KG1 (cell line): ENCODE data around the gene DOCK1.
"Not testable (repeated sequence)": the region's sequence is repeated elsewhere in the genome, so short reads cannot be mapped to it uniquely, and the experiment has no call there.

Experiments
- DNase-seq: peaks from one replicate; lab custom pipeline; 2025; lab: John Stamatoyannopoulos, UW

The DOCK1 gene

GRCh38 chr10:126903656-126904360 is 1.4 kb upstream of the DOCK1 start:
- DNase-seq: no peak

- no peak for DNase-seq
Measured at GRCh38 chr10:126904516-126904817, 761 bp upstream of the DOCK1 start.

DNA sequence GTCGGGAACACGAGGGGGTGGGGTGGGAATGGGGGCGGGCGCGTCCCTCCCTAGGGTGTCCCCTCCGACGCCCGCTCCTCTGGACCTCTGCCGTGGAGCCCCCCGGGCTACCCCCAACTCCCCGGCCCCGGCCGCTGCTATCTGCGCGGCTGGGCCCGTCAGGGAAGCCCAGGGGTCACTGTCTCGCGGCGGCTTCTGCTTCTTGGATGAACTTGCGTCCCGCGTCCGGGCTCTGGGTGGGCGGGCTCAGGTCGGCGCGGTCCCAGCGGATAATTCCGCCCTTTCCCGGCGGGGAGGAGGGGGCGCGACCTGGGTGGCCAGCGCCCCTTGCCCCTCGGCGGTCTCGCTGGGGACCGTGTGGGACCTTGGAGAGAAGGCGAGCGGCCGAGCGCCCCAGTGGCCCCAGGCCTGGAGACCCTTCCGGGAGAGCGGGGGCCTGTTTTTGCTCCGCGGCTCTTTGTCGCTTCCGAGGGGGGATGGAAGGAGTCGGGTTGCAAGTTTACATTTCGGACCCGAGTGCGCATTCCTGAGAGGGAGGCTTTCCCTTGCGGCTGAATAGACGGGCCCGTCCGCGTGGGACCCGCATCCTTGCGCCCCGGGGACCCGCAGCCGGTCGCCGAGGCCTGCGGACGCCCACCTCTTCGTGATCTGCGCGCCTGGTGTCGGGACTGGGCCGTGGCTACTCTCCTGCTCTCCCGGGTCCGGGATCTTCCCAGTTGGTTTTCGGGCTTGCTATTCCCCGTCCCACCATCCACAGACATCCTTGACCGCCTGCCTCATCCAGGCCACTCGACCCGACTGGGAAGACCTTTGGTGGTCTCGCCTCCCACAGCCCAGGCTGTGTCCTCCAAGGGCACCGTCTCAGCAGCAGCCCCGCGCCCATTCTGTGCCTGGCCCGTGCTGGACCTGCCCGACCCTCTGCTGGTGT is 812 bp downstream of the DOCK1 start:
- no peak for DNase-seq

DNA sequence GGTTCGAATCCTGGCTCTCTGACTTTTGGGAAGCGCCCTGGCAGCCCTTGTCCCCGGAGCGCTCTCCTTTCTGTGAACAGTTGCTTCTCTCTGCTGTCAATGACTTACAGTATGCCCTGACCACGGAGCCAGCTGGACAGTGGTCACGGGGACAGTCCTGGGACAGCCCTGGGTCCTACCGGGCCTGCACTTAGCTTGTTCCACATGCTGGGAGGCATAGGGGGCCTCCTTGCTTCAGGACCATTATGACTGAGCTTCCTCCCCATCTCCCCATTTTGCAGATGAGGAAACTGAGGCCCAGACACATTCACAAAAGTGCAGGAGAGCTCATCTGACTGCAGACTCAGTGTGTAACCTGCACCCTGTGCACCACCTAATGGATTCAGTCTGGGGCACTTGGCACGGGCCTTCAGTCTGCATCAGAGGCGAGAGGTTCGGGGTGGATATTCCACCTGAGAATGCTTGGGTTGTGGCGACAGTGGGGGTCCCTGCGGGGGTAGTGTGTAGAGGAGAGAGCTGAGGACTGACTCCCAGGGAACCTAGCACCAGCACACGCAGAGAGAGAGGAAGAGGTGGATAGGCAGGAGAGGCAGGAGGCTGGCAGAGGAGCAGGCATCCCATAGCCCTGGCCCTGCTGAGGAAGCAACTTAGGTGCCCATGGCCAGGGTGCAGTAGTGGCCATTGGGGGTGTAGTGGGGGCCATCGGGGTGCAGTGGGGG is 1.6 kb downstream of the DOCK1 start:
- DNase-seq: no peak

GRCh38 chr10:126907423-126907970 is 2.3 kb downstream of the DOCK1 start:
- no peak for DNase-seq

GRCh38 chr10:126908225-126908624 is 3.0 kb downstream of the DOCK1 start:
- DNase-seq: no peak

GRCh38 chr10:126908729-126909128 is 3.5 kb downstream of the DOCK1 start:
- no peak for DNase-seq

- no peak for DNase-seq
Measured at GRCh38 chr10:126909147-126909546, 3.9 kb downstream of the DOCK1 start.

- DNase-seq: no peak
Measured at GRCh38 chr10:126910196-126910595, 5.0 kb downstream of the DOCK1 start.

DNA sequence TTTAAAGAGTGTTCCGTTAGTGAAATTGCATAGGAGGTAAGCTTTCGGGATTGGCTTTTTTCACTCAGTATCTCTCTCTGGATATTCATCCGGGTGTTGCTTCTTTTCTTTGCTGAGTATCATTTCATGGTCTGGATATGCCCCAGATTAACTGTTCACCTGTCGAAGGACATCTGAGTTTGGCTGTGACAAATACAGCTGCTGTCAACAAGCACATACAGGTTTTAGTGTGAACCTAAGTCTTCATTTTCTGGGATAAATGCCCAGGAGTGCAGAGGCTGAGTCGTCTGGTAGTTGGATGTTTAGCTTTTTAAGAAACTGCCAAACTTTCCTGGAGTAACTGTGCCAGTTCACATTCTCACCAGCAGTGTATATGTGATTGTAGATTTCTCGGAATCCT is 5.6 kb downstream of the DOCK1 start:
- no peak for DNase-seq

DNA sequence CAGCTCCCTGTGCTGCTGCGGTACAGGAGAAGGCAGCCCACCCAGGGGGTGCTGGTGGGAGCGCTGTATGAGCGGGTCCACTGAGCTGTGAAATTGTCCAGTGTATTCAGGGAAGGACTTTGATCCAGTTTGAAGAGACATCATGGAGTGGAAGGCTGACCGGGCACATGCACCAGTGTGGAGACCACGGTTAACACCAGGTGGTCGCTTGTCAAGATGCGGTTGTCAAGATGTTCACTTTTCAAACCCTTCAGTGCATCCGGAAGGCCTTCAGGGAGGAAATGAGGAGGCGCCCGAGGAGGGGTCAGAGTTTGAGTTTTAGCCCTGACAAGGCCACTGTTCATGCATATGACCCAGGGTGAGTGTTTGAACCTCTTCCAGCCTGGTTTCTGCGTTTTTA is 6.1 kb downstream of the DOCK1 start:
- no peak for DNase-seq

DNA sequence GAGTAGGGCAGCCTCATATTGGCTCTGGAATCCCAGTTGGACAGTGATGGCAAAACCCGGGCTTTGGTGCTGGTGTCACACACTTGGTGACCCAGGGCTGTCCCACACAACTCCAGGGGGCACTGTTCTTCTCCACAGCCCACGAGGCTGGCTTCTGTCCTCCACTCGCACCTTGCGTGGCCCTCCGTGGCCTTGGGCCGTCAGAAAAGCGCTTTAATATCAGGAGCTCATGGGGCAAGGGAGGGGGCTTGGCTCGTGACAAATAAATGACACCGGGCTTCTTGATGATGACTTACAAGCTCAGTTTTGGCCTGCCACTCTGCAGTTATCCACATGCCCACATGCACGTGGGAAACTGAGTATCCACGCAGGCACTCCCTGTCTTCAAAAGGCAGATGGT is 8.1 kb downstream of the DOCK1 start:
- DNase-seq: no peak

DNA sequence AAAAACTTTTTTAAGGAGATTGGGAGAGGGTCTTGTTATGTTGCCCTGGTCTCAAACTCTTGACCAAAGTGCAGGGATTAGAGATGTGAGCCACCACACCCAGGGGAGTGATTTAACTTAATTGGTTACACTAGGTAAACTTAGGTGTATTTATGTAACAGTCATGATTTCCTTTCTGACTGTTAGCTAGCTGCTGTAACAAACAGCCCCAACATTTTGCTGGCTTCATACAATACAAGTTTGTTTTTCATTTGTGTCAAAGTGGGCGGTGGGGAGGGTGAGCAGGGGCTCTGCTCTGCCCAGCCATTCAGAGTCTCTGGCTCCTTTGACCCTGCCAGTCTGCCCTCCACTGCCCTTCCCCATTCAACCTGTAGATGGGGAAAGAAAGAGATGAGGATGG is 9.3 kb downstream of the DOCK1 start:
- DNase-seq: no peak

DNA sequence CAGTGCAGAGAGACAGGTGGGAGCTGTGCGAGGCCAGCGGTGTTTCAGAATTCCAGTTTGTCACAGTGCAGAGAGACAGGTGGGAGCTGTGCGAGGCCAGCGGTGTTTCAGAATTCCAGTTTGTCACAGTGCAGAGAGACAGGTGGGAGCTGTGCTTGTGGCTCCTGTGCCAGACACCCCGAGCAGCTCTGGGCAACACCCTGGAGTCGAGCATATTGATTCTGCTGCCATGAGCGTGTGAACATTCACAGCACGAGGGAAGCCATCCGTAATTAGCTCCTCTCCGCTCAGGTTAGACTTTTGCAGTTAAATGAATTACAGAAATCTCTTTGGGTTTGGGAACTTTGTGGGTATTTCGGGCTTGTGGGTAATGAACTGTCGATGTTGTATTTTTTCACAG is 11.7 kb downstream of the DOCK1 start:
- DNase-seq: not testable (repeated sequence)

DNA sequence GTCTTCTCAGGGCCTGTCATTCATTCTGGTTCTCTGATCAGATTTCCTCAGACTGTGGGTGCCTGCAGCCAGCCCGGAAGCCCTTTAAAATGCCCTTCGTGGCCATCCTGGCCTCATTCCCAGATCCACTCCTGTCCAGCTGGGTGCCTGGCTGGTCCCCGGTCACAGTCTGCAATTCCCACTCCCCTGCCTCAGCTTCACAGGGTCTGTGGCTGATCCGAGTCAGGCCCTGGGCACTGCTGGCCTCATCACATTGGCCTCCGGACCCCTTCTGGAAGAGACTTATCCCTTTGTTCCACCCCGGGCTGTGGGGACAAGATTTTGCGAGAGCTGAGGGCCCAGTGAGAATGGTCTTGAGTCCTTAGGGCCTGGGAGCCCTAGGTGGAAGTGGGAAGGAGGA is 12.1 kb downstream of the DOCK1 start:
- no peak for DNase-seq

DNA sequence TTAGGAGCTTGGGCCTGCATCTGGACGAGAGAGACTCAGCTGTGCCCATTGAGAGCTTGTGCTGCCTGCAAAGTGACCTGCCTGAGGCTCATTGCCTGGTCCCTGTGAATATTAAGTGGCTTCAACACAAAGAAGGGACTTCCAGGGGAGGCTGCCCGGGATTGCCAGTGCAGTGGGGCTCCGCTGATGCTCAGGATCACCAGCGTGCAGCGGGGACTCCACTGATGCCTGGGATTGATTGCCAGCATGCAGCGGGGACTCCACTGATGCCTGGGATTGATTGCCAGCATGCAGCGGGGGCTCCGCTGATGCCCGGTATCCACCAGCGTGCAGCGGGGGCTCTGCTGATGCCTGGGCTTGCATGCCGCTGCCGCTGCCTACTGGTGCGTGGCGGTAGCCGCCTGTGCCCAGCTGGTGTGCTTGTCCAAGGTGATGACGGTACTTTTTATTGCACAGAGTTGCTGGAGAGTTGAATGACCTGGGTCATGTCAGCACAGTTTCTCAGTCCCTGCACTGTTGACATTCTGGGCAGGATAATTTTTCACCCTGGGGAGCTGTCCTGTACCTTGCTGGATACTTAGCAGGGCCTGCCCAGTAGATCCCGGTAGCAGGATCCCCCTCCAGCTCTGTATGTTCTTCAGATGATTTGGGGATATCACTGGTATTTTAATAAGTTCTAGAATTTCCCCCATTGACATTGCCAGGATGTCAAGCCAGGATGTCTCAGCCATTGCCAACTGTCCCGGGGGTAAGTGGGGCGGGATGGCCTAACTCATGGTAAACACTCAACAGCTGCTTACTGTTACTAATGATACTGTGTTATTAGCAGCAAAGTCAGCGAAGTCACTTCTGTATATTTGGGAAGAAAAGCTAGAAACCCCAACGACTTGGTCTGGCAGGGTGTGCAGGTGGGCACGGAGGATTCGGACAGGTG is 13.0 kb downstream of the DOCK1 start:
- no peak for DNase-seq

- DNase-seq: no peak
Measured at GRCh38 chr10:126919426-126919825, 14.2 kb downstream of the DOCK1 start.

DNA sequence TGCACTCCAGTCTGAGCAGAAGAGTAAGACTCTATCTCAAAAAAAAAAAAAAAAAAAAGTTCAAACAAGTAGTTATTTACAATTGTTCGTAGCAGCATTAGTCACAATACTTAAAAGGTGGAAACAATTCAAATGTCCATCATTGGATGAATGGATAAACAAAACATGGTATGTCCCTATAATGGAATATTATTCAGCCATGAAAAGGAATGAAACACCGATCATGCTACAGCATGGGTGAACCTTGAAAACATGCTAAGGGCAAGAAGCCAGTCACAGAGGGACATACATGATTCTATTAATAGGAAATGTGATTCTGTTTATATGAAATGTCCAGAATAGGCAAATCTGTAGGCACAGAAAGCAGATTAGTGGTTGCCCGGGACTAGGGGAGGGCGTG is 15.9 kb downstream of the DOCK1 start:
- no peak for DNase-seq

GRCh38 chr10:126921974-126922525 is 16.8 kb downstream of the DOCK1 start:
- no peak for DNase-seq

DNA sequence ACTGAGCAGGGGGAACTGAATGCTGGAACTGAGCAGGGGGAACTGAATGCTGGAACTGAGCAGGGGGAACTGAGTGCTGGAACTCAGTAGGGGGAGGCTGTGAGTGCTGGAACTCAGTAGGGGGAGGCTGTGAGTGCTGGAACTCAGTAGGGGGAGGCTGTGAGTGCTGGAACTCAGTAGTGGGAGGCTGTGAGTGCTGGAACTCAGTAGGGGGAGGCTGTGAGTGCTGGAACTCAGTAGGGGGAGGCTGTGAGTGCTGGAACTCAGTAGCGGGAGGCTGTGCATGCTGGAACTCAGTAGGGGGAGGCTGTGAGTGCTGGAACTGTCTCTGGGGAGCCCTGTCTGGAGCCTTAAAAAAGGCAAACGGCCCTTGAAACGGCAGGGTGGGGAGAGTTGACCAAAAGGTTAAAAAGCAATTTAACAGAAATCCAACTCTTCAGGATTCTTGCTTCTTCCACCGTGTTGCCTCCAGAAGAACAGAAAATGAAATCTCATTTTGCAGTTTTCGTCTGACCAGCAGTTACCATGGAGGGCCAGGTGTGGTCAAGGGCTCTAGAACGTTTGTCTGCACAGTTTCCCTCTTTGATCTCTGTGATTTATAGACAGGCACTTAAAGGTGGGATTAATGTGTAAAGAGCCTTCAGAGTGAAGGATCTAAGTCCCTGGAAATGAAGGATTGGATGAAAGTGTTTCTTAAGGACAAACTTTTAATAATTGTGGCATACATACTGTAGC is 19.1 kb downstream of the DOCK1 start:
- DNase-seq: no peak

DNA sequence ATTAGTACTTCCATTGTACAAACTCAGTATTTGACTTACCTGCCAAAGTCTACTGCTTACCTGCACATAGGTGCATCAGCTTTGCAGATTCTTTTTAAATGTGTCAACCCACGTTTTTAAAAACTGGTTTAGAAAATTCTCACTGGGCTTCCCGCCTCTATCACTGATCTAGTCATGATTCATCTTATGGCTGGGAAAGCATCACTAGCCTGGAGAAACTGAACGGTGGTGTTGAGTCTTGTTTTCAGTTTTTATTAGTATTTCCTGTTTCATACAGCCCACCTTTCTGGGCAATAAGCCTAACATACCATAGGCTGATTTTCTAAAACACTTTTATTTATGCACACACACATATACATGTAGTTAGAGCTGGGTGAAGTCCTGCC is 19.7 kb downstream of the DOCK1 start:
- DNase-seq: no peak
